Calu3 (cell line): ENCODE data around the gene GPR15. TPM values are rescaled to one million over a fixed set of nuclear protein-coding genes. Genes with fewer than 3 reads are reported as not detected.

ENCODE experiments used
- BruUV-seq: library from RNA; stranded (reverse); fragments of 400-500 nt; replicated peaks from 2 replicates; lab custom pipeline; 2021; lab: Mats Ljungman, UMichigan
- CTCF ChIA-PET: fragments of 300-600 bp; sonication (Branson Sonifier 250); formaldehyde crosslinking; loops from one replicate; lab custom pipeline; 2022; ENCODE audit warnings: antibody characterized with exemption; lab: Charles Lee
- DNase-seq: peaks from one replicate; pipeline ENCODE4 v3.0.0; 2022
- H3K27ac Mint-ChIP-seq: one replicate; pipeline ENCODE4 v1.8.0; 2022; ENCODE audit warnings: mixed read lengths; ENCODE audit not compliant: unreplicated experiment
- H3K27me3 Mint-ChIP-seq: one replicate; pipeline ENCODE4 v1.8.0; 2022; ENCODE audit warnings: mixed read lengths; ENCODE audit not compliant: unreplicated experiment
- H3K36me3 Mint-ChIP-seq: one replicate; pipeline ENCODE4 v1.8.0; 2022; ENCODE audit warnings: mild to moderate bottlenecking, moderate library complexity, mixed read lengths; ENCODE audit not compliant: insufficient read depth, unreplicated experiment
- H3K4me1 Mint-ChIP-seq: one replicate; pipeline ENCODE4 v1.8.0; 2022; ENCODE audit warnings: mild to moderate bottlenecking, low read depth, mixed read lengths; ENCODE audit not compliant: unreplicated experiment
- H3K4me3 Mint-ChIP-seq: one replicate; pipeline ENCODE4 v1.8.0; 2022; ENCODE audit warnings: mild to moderate bottlenecking, low read depth, moderate library complexity, mixed read lengths; ENCODE audit not compliant: unreplicated experiment
- H3K9me3 Mint-ChIP-seq: one replicate; pipeline ENCODE4 v1.8.0; 2022; ENCODE audit warnings: low read depth, mixed read lengths; ENCODE audit not compliant: unreplicated experiment
- intact Hi-C: fragments of 100-400 bp; cut with micrococcal nuclease; formaldehyde crosslinking; loops from one replicate; pipeline ENCODE4 v1.10.0; 2022; ENCODE audit not compliant: unreplicated experiment
- total RNA-seq: library from RNA; stranded (reverse); gene quantifications from 2 replicates; pipeline ENCODE4 v1.2.3, GENCODE V29; 2022
- TF ChIP-seq, protein P1 (sequence below): fragments of 200-600 bp; IDR thresholded peaks from one replicate; pipeline ENCODE4 v1.8.0; 2022; ENCODE audit warnings: antibody characterized with exemption; ENCODE audit not compliant: unreplicated experiment

GPR15 gene
- total RNA-seq, 1 experiment from 2014 or later: not detected

DNA sequence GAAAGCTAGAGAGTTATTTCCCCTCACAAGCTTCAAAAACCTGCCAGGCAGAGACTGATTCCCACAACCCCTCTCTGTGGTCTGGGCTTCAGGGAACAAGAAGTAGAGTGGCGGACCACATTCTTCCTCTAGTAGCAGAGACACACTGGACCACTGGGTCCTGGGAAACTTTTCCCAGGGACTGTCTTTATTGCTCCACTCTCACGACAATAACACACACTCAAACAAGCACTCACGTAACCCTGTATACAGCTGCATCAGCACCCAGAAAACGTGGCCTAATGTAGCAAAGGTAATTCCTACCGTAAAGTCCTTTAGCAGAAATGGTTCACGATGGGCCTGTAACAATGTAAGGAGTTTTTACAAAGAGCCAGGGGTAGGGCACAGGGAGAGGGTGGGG lies 34.1 kb downstream of the GPR15 start:
- no peaks in the 10 kb centered on the region for H3K9me3 Mint-ChIP-seq
- intact Hi-C loops: no loop called here
- no TSS peak for BruUV-seq
- H3K4me3 Mint-ChIP-seq: no peak overlapping the region
- H3K27ac Mint-ChIP-seq: no peak overlapping the region
- H3K27me3 Mint-ChIP-seq: no peaks in the 10 kb centered on the region
- H3K4me1 Mint-ChIP-seq: peaks cover 20% of the 10 kb centered on the region
- H3K36me3 Mint-ChIP-seq: no peaks in the 10 kb centered on the region
- CTCF ChIA-PET: no interaction called here
- TF ChIP-seq, protein P1, sequence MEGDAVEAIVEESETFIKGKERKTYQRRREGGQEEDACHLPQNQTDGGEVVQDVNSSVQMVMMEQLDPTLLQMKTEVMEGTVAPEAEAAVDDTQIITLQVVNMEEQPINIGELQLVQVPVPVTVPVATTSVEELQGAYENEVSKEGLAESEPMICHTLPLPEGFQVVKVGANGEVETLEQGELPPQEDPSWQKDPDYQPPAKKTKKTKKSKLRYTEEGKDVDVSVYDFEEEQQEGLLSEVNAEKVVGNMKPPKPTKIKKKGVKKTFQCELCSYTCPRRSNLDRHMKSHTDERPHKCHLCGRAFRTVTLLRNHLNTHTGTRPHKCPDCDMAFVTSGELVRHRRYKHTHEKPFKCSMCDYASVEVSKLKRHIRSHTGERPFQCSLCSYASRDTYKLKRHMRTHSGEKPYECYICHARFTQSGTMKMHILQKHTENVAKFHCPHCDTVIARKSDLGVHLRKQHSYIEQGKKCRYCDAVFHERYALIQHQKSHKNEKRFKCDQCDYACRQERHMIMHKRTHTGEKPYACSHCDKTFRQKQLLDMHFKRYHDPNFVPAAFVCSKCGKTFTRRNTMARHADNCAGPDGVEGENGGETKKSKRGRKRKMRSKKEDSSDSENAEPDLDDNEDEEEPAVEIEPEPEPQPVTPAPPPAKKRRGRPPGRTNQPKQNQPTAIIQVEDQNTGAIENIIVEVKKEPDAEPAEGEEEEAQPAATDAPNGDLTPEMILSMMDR: no peak
- no peak for DNase-seq

DNA sequence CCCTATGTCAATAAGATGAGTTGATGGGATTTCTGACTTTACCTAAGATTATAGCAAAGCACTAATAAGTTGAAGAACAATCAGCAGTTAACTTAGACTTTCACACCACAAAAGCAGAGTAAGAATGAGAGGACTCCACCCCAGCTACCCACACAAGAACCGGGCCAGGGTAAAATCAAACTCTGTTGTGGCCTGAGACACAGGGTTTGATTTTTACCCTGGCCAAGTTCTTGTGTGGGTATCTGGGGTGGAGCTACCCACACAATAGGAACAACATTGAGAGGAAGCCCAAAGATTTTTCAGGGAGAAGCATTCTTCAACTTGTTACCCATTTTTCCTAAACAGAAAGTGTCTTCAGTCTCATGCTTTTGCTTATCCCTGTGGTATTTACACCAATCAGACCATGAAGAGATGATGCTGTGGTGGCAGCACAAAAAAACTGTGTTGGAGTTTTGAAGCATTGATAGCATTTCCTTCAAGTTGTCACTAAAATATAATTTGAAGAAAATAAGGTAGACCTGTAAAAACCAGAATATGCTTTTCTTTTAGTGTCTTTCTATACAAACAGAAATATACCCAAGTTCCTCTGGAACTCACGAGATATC lies 36.0 kb downstream of the GPR15 start:
- Mint-ChIP-seq H3K9me3 (no peaks in the 10 kb centered on the region), H3K27me3 (no peaks in the 10 kb centered on the region), H3K36me3 (no peaks in the 10 kb centered on the region), H3K4me1 (peaks cover 19% of the 10 kb centered on the region), H3K27ac (no peak overlapping the region), H3K4me3 (no peak overlapping the region)
- no peak for DNase-seq
- no TSS peak for BruUV-seq
- CTCF ChIA-PET: no interaction called here
- TF ChIP-seq, protein P1: no peak
- intact Hi-C loops: no loop called here

DNA sequence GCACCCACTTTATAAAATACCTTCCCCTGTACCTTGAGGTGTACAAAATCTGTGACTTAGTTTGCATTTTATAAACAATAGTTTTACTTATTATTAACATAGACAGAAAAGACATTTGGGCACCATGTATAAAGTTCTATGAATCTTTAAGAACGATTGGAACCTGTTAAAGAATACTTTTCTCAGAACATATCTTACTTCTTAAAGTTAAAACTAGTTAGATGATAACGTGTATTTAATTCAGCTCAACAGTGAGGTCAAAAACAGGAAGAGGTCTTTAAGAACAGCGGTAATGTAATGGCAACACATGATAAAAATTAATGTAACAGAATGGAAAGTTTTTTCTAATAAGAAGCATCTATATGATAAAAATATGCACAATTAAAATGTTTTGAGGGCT lies 36.6 kb downstream of the GPR15 start:
- Mint-ChIP-seq H3K9me3 (no peaks in the 10 kb centered on the region), H3K27ac (no peak overlapping the region), H3K4me3 (no peak overlapping the region), H3K4me1 (peaks cover 18% of the 10 kb centered on the region), H3K36me3 (no peaks in the 10 kb centered on the region), H3K27me3 (no peaks in the 10 kb centered on the region)
- no TSS peak for BruUV-seq
- no peak for DNase-seq
- intact Hi-C loops: no loop called here
- TF ChIP-seq, protein P1: no peak
- CTCF ChIA-PET: no interaction called here

DNA sequence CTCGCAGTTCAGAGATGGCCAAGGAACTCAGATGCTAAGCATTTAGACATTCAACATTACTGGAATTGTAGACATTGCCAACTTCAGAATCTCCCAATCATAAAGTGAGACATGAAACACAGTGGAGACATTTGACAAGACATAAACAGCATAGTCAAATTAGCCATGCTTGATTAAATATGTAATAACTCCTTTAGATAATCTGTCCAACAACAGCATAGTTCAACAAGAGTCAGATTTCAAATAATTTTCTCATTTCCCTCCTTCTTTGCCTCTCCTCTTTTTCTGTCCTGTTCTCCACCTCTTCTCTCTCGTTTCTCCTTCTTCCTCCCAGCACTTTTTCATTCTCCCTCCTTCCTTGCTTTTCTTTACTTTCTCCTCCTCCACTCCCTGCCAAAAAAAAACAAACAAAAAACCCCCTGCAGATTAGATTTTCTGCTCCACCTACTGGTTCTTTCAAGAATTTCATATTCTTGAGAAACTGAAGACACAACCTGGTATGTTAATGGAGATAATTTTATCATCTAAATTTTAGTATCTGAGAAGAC lies 41.5 kb downstream of the GPR15 start:
- CTCF ChIA-PET: no interaction called here
- H3K9me3 Mint-ChIP-seq: no peaks in the 10 kb centered on the region
- no peak overlapping the region for H3K4me3 Mint-ChIP-seq
- BruUV-seq: no TSS peak
- TF ChIP-seq, protein P1: no peak
- H3K36me3 Mint-ChIP-seq: no peaks in the 10 kb centered on the region
- no peaks in the 10 kb centered on the region for H3K27me3 Mint-ChIP-seq
- H3K27ac Mint-ChIP-seq: no peak overlapping the region
- DNase-seq: no peak
- intact Hi-C loops: loop anchor here (1.0 to 2.0 kb wide), 4 partner anchors 60 to 534 kb away; no protein-coding TSS in a partner anchor
- H3K4me1 Mint-ChIP-seq: peaks cover 13% of the 10 kb centered on the region
